PC-3 (cell line): ENCODE results near the gene RGS14. TPM values are rescaled to one million over a fixed set of nuclear protein-coding genes. Genes with fewer than 3 reads are reported as not detected.

Experiments
- ATAC-seq: fragments of 200-7000 bp; cut with Tn5 transposase; 2 replicates; pipeline ENCODE4 v1.9.1; 2020; ENCODE audit warnings: mild to moderate bottlenecking, moderate library complexity
- BruUV-seq: library from RNA; stranded (reverse); fragments of 400-500 nt; replicated peaks from 2 replicates; lab custom pipeline; 2021; lab: Mats Ljungman, UMichigan
- CTCF ChIA-PET: fragments of 300-600 bp; sonication (Branson Sonifier 250); formaldehyde crosslinking; loops from one replicate; lab custom pipeline; 2022; ENCODE audit warnings: antibody characterized with exemption; lab: Charles Lee
- POLR2A ChIA-PET: fragments of 300-600 bp; sonication (Branson Sonifier 250); formaldehyde crosslinking; loops from one replicate; lab custom pipeline; 2022; ENCODE audit warnings: antibody characterized with exemption; ENCODE audit not compliant: unreplicated experiment; lab: Charles Lee
- DNase-seq: peaks from one replicate; pipeline ENCODE4 v3.0.0-alpha.2; 2015
- H2AFZ ChIP-seq: fragments of 300-600 bp; sonication (generic); 2 replicates; pipeline ENCODE4 v1.6.0; 2016; ENCODE audit warnings: antibody characterized with exemption, low read length
- H3F3A ChIP-seq: fragments of 300-600 bp; sonication (generic); one replicate; pipeline ENCODE4 v1.6.0; 2017; ENCODE audit warnings: antibody characterized with exemption, low read length, control low read depth, mild to moderate bottlenecking; ENCODE audit not compliant: unreplicated experiment
- H3K27ac ChIP-seq: fragments of 300-600 bp; sonication (generic); 2 replicates; pipeline ENCODE4 v1.5.1; 2016; ENCODE audit warnings: mild to moderate bottlenecking, low read length
- H3K27me3 ChIP-seq: fragments of 300-600 bp; sonication (generic); 2 replicates; pipeline ENCODE4 v1.6.1; 2016; ENCODE audit warnings: low read length, mixed read lengths
- H3K36me3 ChIP-seq: fragments of 300-600 bp; sonication (generic); 2 replicates; pipeline ENCODE4 v1.6.1; 2016; ENCODE audit warnings: low read depth, mixed run types, low read length, mixed read lengths
- H3K4me1 ChIP-seq: fragments of 300-600 bp; sonication (generic); 2 replicates; pipeline ENCODE4 v1.5.1; 2016; ENCODE audit warnings: low read length; ENCODE audit not compliant: insufficient read depth
- H3K4me2 ChIP-seq: fragments of 300-600 bp; sonication (generic); 2 replicates; pipeline ENCODE4 v1.6.0; 2016; ENCODE audit warnings: low read length
- H3K4me3 ChIP-seq: fragments of 300-600 bp; sonication (generic); 2 replicates; pipeline ENCODE4 v1.5.1; 2016; ENCODE audit warnings: mild to moderate bottlenecking, low read length, mixed read lengths
- H3K79me2 ChIP-seq: fragments of 300-600 bp; sonication (generic); 2 replicates; pipeline ENCODE4 v1.6.1; 2017; ENCODE audit warnings: low read length, mixed read lengths
- H3K9ac ChIP-seq: fragments of 300-600 bp; sonication (generic); 2 replicates; pipeline ENCODE4 v1.6.0; 2016; ENCODE audit warnings: mild to moderate bottlenecking, low read length
- H3K9me2 ChIP-seq: fragments of 300-600 bp; sonication (generic); replicated peaks from 2 replicates; pipeline ENCODE4 v1.6.1; 2016; ENCODE audit warnings: mixed run types, low read length, mixed read lengths
- H3K9me3 ChIP-seq: fragments of 300-600 bp; sonication (generic); 2 replicates; pipeline ENCODE4 v1.6.1; 2016; ENCODE audit warnings: low read length, mixed read lengths
- H4K20me1 ChIP-seq: fragments of 300-600 bp; sonication (generic); 2 replicates; pipeline ENCODE4 v1.6.1; 2016; ENCODE audit warnings: low read length, mixed read lengths
- CTCF ChIP-seq: fragments of 300-600 bp; sonication (generic); conservative IDR thresholded peaks from 2 replicates; pipeline ENCODE4 v1.5.1; 2017; ENCODE audit warnings: antibody characterized with exemption, low read depth, mild to moderate bottlenecking, low read length
- EZH2 ChIP-seq: fragments of 300-600 bp; sonication (generic); IDR thresholded peaks from one replicate; pipeline ENCODE4 v1.6.1; 2017; ENCODE audit warnings: antibody characterized with exemption, mild to moderate bottlenecking, low read length; ENCODE audit not compliant: unreplicated experiment
- EZH2phosphoT487 ChIP-seq: fragments of 300-600 bp; sonication (generic); IDR thresholded peaks from 2 replicates; pipeline ENCODE4 v1.6.1; 2018; ENCODE audit warnings: mild to moderate bottlenecking, antibody characterized with exemption, low read length, borderline replicate concordance
- intact Hi-C: fragments of 100-400 bp; cut with micrococcal nuclease; formaldehyde crosslinking; loops from 2 replicates; pipeline ENCODE4 v1.9.0; 2023
- total RNA-seq: library from RNA; depleted of rRNA; stranded (reverse); fragments of >200 nt; gene quantifications from 2 replicates; pipeline ENCODE4 v1.2.3, GENCODE V29; 2014

The RGS14 gene
- total RNA-seq, 1 experiment from 2014 or later: 32.3 TPM

- ATAC-seq (peak; percentile 84), DNase-seq (peak; percentile 53)
- Histone ChIP-seq H3K27me3 (no peaks in the 10 kb centered on the region), H3K4me1 (no peaks in the 10 kb centered on the region), H2AFZ (no peak overlapping the region), H3K4me2 (no peak overlapping the region), H3K9me2 (no peaks in the 10 kb centered on the region), H3K9ac (no peak overlapping the region), H3K9me3 (no peaks in the 10 kb centered on the region), H3K27ac (no peak overlapping the region), H3K4me3 (no peak overlapping the region), H3F3A (no peaks in the 10 kb centered on the region), H4K20me1 (0 out of 2 replicates have a peak, but pooled peaks cover 4% of the 10 kb centered on the region), H3K79me2 (peaks cover 18% of the 10 kb centered on the region), H3K36me3 (peaks cover 16% of the 10 kb centered on the region; the same call in 1 of the 2 replicates)
- intact Hi-C loops: loop anchor here (1.0 kb wide), 1 partner anchor 18 kb away; no protein-coding TSS in a partner anchor
- no TSS peak for BruUV-seq
- POLR2A ChIA-PET: no interaction called here
- CTCF ChIA-PET: interaction anchor here (0.6 kb wide), 1 partner anchor 12 kb away, joined by 4 read pairs; no protein-coding TSS in a partner anchor
- TF ChIP-seq EZH2phosphoT487: no peak
- TF ChIP-seq CTCF: peak; percentile 84
Measured at GRCh38 chr5:177336112-177336511, 21.6 kb upstream of the RGS14 start.

- Histone ChIP-seq H4K20me1 (0 out of 2 replicates have a peak, but pooled peaks cover 4% of the 10 kb centered on the region), H3K9ac (no peak overlapping the region), H3K4me3 (no peak overlapping the region), H3K79me2 (peaks cover 25% of the 10 kb centered on the region), H3K9me2 (no peaks in the 10 kb centered on the region), H3K4me1 (no peaks in the 10 kb centered on the region), H3F3A (no peaks in the 10 kb centered on the region), H3K27me3 (no peaks in the 10 kb centered on the region), H3K27ac (no peak overlapping the region), H3K4me2 (no peak overlapping the region), H3K9me3 (no peaks in the 10 kb centered on the region), H3K36me3 (peaks cover 21% of the 10 kb centered on the region; the same call in 1 of the 2 replicates), H2AFZ (no peak overlapping the region)
- no peak for ATAC-seq
- BruUV-seq: no TSS peak
- CTCF ChIA-PET: no interaction called here
- POLR2A ChIA-PET: no interaction called here
- TF ChIP-seq EZH2 (no peak), CTCF (no peak), EZH2phosphoT487 (no peak)
- DNase-seq: no peak
- intact Hi-C loops: loop anchor here (1.0 kb wide), 1 partner anchor 19 kb away; no protein-coding TSS in a partner anchor
Measured at GRCh38 chr5:177336603-177337494, 20.9 kb upstream of the RGS14 start.
